Testis (tissue), 2 donors: ENCODE data around the gene SLC9A2.

Experiments used
- CTCF ChIP-seq, 3 experiments: fragments of 450-650 bp in 2 of 3; fragments of 200-600 bp in 1 of 3; sonication (generic) in 1 of 3; IDR thresholded peaks; one replicate each; pipeline ENCODE4 v1.5.1; 2016 to 2019; ENCODE audit warnings: antibody characterized with exemption in 3 of 3, mild to moderate bottlenecking in 2 of 3, moderate library complexity in 1 of 3
- POLR2A ChIP-seq: fragments of 450-650 bp; IDR thresholded peaks from one replicate; pipeline ENCODE4 v1.6.1; 2017; ENCODE audit warnings: antibody characterized with exemption, mild to moderate bottlenecking, moderate library complexity

GRCh38 chr2:102690012-102690411 is 70.7 kb downstream of the SLC9A2 start:
- TF ChIP-seq POLR2A (no peak), CTCF (IDR thresholded peaks at IDR 0.05) (no peak)
